ENCODE results near the gene TMEM164.
A peak's percentile ranks its signal among the peaks of the same experiment; 100 is the strongest.
"Not testable (repeated sequence)": the region's sequence is repeated elsewhere in the genome, so short reads cannot be mapped to it uniquely, and the experiment has no call there.

TMEM164 gene

GRCh38 chrX:110138557-110138956, 135.6 kb downstream of the TMEM164 start:
- no peak for DNase-seq

DNA sequence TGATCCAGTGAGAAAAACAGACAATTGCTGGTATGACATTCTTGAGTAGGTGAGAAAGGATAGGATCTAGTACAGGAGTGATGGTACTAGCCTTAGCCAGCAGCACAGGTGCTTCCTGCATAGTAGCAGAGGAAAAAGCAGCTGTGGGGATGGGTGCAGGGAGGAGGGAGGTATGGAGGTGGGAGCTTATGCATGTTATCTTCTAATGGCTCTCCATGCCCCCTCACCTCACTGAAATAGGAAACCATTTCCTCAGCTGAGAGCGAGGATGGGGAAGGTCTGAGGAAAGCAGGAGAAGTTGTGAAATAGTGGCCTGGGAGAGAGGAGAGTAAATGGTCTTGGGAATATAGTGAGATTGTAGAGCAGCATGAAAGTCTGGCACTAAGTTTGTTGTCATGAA, 136.3 kb downstream of the TMEM164 start:
- no peak for DNase-seq

DNA sequence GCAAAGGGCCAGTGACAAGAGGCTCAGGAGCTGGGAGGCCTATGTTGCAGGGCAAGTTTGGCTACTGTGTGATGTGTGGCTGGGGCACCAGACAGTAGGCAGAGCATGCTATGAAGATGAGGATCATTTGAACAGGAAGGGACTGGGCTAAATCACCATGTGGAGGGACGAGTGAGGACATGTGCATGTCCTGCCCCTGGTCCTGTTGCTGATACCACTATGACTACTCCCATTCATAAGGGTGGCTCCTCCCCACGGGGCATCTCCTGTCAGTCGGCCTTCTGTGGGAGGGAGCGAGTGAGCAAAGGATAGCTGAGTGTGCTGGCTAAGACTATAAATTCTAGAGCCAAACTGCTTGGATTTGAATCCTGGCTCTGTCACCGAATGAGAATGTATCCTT, 139.2 kb downstream of the TMEM164 start:
- DNase-seq, result no peak

GRCh38 chrX:110143454-110144210, 140.7 kb downstream of the TMEM164 start:
- DNase-seq, result no peak

DNA sequence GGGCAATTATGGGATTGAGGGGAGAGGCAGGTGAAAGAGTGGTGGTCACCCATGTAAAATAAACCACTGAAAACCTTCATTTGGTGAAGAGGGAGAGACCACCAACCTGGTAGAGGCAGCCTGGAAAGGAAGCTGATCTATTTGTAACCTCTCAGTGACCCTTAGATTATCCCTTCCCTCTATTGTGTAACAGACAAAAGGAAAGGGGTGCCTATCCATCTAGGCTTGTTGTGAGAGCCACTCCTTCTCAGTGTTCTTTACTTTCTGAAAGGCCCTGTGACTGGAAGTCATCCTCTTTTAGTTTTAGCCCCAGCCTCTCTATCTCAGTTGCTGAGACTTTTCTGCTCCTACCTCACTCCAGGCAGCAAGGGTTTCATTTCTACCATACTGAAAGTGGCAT, 142.4 kb downstream of the TMEM164 start:
- no peak for DNase-seq

- DNase-seq, result peak in 1 of 2 experiments; percentile 42
Measured at GRCh38 chrX:110145854-110146253, 142.9 kb downstream of the TMEM164 start.

DNA sequence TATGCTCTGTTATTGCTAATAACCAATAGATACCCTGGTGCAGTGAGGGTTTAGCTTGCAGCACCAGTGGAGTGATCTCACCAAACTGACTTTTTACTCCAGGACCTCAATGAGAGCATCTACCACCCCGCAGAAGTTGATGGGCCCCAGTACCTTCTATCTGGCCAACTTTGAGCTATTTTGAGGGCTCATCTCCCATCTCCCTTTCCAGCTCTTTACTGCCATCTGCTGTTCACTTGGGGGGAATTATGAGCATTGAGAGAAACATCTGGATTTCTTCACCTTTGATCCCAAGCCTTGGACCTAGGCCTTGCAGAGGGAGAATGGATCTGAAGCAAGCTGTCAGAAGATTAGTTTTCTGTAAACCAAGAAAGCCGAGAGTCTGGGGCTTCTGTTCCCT, 143.6 kb downstream of the TMEM164 start:
- peak; percentile 31 to 43 for DNase-seq

GRCh38 chrX:110153244-110153643, 150.3 kb downstream of the TMEM164 start:
- DNase-seq, result no peak

GRCh38 chrX:110153896-110154295, 151.0 kb downstream of the TMEM164 start:
- no peak for DNase-seq

DNA sequence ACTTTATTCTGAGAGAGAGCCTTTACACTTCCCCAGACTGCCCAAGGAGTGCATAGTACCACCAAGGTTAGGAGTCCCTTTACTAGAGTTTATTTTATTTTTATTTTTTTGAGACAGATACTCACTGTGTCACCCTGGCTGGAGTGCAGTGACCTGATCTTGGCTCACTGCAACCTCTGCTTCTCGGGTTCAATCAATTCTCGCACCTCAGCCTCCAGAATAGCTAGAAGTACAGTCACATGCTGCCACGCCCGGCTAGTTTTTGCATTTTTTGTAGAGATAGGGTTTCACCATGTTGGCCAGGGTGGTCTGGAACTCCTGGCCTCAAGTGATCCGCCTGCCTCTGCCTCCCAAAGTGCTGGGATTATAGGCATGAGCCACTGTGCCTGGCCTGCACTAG, 151.4 kb downstream of the TMEM164 start:
- DNase-seq, result not testable (repeated sequence)

- DNase-seq, result no peak
Measured at GRCh38 chrX:110155759-110156158, 152.8 kb downstream of the TMEM164 start.

DNA sequence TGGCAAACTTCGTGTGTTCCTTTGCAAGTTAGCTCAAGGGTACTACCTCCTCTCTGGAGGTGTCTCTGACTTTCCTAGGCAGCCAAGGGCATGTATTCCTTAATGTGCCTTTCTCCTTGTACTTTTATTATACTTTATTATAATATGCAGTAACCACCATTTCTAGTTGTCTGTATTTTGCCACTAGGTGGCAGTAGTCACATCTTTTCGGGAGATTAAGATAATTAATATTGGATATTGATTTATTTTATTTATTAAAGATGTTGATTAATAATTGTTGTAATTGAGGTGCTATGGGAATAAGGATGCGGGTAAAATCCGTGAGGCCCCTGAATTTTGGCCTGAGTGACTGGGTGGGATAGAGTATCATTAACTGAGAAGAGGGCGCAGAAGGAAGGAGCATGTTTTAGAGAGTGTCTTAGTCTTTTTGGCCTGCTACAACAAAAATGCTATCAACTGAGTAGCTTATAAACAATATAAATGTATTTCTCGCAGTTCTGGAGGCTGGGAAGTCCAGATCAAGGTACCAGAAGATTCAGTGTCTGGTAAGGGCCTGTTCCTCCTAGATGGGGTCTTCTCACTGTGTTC, 153.3 kb downstream of the TMEM164 start:
- no peak for DNase-seq

- no peak for DNase-seq
Measured at GRCh38 chrX:110157444-110157843, 154.5 kb downstream of the TMEM164 start.

GRCh38 chrX:110159235-110159634, 156.3 kb downstream of the TMEM164 start:
- DNase-seq, result no peak

DNA sequence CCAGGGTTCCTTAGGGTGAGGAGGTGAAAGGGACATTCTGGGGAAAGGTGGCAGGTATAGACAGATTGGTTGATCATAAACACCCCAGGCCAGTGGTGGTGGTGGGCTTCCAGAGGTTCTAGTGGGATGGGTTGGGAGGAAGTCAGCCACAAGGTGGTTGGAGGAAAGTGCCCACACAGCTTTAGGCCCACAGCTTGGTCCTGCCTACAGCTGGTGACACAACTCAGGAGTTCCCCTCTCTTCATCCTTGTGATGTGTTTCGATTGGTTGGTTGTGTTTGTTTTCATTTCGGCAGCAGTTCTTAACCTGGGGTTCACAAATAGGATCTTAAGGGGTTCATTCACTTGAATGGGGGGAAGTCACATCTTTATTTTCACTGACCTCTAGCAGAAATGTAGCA, 157.0 kb downstream of the TMEM164 start:
- DNase-seq, result no peak

DNA sequence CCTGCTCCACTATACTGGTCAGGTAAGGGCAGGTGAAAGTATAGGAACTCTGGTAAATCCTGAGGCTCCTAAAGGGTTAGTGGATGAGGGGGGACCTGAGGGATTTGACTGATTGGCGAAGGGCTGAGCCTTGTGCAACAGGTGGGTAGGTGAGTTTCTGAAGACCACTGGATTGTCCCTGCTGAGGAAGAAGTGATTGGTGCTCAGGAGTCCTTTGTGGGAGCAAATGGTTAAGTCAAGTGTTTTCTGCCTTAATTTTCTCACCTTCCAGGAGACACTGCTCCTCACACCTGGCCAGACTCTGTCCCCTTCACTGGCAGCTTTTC, 158.4 kb downstream of the TMEM164 start:
- no peak for DNase-seq

- DNase-seq, result no peak
Measured at GRCh38 chrX:110162131-110162530, 159.2 kb downstream of the TMEM164 start.

DNA sequence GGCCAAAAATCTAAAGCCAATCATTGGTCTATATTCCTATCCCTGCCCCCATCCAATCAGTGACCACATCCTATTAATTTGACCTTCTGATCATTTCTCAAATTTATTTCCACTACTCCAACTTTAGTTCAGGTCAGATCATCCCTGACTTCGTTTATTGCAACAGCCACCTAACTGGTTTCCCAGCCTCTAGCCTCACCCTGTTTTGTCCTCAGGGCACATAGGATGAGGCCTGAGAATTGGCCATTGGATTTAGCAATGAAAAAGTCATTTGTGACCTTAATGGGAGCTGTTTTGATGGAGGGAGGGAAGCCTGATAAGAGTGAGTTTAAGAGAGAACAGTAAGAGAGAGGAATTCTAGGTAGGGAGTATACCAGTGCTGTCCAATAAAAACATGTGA, 160.0 kb downstream of the TMEM164 start:
- DNase-seq, result no peak

- no peak for DNase-seq
Measured at GRCh38 chrX:110163488-110163887, 160.6 kb downstream of the TMEM164 start.

DNA sequence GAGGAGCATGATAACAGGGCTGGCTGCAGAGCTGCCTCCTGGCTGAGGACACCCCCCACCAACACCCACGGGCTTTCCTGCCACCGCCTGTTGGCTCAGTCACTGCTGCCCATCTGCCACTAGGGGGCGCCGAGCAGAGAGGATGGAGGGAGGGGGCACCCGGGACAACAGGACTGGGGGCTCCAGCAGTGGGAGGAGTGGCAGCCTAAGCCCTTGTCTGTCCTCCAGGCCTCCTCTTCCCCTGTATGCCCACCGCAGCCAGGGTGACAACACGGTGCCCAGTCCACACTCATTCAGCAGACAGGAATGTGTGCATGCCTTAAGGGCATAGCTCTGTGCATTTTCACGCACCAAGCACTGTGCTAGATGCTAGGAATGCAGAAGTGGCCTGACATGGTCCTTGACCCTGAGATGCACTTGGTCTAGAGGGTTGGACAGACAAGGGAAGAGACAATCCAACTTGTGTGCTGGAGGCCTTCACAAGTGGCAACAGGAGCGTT, 165.1 kb downstream of the TMEM164 start:
- peak; percentile 71 to 72 for DNase-seq

DNA sequence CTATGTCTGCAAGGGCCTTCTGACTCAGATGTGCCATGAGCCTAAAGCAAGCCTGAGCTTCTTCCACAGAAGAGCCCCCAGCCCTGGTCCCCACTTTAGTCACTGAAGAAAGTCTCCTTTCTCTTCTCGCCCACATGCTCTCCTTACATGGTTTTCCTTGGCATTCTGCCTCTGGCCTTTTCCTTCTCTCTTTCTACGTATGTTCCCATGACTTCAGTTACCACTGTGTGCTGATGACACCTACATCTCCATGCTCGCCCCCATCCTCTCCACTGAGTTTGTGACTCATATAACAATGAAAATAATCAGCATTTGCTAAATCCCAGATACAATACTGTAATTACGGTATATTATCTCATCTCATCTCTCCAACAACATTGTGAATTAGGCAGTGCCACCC, 165.7 kb downstream of the TMEM164 start:
- no peak for DNase-seq

DNA sequence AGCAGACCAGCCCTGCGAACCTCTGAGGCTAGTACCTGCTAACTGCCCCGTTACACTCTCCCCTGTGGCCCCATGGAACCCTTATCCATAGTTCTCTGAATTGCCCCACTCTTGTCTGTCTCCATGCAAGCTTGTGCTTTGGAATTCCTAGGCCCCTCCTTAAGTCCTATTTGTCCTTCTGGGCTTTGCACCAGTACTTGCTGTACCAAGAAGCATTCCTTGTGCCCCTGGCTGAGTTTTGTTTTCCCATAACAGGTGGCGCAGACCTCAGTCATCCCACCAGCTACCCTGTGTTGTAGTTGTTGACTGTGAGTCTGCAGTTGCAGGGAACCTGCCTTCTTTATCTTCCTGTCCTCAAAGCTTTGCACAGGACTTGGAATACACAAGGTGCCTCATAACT, 167.1 kb downstream of the TMEM164 start:
- DNase-seq, result no peak

DNA sequence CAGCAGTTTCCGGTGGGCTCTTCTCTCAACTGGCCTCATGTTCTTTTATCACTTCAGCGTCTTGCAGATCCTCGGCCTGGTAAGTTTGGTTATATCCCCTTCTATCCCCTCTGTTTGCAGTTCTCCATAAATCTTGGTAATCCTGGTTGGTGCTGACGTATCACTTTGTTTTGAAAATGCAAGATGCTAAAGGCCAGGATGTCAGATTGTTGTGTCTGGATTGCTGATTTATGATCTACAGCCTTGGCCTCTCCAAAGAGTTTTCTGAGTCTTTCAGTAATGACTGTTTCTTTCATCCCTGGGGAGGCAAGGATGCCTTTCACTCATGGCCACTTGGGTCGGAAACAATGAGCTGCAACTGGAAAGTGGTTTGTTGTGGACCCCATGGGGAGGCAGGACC, 168.5 kb downstream of the TMEM164 start:
- DNase-seq, result no peak

- no peak for DNase-seq
Measured at GRCh38 chrX:110172215-110172614, 169.3 kb downstream of the TMEM164 start.

Measured in activated T-cell treated with anti-CD3 and anti-CD28 coated beads, Interleukin-2, amount 50 U/mL, for 48 hours (primary cell).